HG03025 (cell line): Measurements from ENCODE around the gene SCN1B.
"Not testable (repeated sequence)": the region's sequence is repeated elsewhere in the genome, so short reads cannot be mapped to it uniquely, and the experiment has no call there.

Experiments
- ATAC-seq: cut with Tn5 transposase; IDR thresholded peaks from one replicate; pipeline ENCODE4 v1.9.1; 2021; ENCODE audit warnings: mild to moderate bottlenecking, moderate library complexity; ENCODE audit not compliant: unreplicated experiment, low FRiP score

SCN1B gene

GRCh38 chr19:35034005-35034502 is 3.8 kb downstream of the SCN1B start:
- no peak for ATAC-seq

- ATAC-seq = no peak
These were observed 4.5 kb downstream of the SCN1B start for GRCh38 chr19:35034588-35035382.

GRCh38 chr19:35037716-35038622 is 7.7 kb downstream of the SCN1B start:
- no peak for ATAC-seq

- no peak for ATAC-seq
These were observed 8.6 kb downstream of the SCN1B start for GRCh38 chr19:35038623-35039512.

- ATAC-seq = no peak
These were observed 9.9 kb downstream of the SCN1B start for GRCh38 chr19:35039881-35040825.

GRCh38 chr19:35040826-35041547 is 10.7 kb downstream of the SCN1B start:
- no peak for ATAC-seq

DNA sequence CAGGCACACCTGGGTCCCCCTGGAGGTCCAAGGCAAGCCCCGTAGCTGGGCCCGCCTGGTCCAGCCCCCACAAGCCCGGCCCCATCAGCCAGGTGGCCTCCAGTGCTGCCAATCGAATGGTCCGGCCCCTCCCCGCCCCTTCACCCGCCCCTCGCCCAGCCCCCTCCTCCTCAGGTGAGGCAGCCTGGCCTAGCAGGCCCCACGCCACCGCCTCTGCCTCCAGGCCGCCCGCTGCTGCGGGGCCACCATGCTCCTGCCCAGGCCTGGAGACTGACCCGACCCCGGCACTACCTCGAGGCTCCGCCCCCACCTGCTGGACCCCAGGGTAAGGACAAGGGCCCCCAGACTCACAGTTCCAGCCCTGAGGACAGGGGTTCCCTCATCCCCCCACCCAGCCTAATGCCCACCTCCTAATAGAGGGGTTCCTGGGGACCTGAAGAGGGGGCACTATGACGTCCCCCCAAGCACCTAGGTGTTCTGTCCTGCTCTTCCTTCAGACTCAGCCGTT is 11.3 kb downstream of the SCN1B start, which contains the start of gene HPN:
Gene HPN (plus strand): TSS at position 174 of the 508 bp plus-strand sequence. CDS start 786 bp downstream, outside the sequence.
- no peak for ATAC-seq

- no peak for ATAC-seq
These were observed 11.9 kb downstream of the SCN1B start for GRCh38 chr19:35042056-35042730.

- ATAC-seq = no peak
These were observed 12.8 kb downstream of the SCN1B start for GRCh38 chr19:35042954-35043604.

- ATAC-seq = no peak
These were observed 13.6 kb downstream of the SCN1B start for GRCh38 chr19:35043906-35044305.

DNA sequence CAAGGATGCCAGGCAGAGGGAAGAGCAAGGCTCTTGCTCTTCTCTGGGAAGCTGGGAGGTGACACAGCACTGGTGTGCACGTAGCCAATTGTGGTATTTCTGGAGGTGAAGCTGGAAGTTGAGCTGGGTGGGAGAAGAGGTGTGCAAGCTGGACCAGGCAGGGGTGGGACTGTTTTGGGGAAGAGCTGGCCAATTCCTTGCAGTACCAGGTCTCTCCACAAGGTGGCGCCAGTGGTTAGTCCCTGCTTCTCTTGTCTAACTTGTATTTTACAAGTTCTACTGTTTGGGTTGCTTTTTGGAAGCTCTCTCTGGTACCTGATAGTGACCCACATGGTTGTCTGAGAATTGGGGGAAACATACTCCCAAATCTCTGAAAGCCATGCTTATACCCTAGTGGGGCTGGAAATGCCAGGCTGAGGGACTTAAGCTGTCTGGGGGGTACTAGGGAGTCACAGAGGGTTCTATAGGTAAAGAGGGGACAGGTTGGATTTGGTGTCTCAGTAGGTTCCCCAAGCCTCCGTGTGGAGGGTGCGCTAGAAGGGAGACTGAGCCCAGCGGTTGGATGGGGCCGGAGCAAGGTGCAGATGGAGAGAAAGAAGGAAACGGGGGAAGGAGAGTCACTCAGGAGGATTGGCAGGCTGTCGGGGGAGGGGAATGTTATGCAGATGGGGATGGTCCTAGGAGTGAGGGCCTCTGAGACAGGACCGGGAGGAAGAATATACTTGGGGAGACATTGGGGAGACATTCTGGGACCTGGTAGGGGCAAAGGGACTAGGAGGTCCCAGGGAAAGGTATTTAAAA is 14.2 kb downstream of the SCN1B start:
- ATAC-seq = no peak

DNA sequence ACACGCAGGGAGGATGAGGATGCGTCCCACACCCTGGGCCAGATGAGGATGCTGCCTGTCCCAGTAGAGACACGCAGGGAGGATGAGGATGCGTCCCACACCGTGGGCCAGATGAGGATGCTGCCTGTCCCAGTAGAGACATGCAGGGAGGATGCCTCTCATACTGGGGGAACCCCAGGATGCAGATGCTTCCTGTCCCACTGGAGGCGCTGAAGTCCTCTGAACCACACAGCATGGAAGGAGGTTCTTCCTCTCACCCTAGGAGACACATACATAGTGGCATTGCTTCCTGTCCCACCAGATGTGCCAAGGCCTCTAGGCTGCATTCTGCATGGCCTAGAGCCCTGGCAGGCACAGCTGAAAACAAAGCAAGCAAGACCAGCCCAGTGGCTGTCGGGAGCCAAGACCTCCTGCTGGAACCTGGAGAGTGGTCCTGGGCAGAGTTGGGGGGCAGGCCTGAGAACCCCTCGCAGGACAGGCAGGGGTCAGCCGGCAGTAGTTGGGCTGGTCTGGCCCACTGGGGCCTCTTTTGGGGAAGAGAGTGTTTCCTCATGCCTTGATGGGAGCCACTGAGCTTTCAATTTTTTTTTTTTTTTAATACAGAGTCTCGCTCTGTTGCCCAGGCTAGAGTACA is 15.5 kb downstream of the SCN1B start:
- no peak for ATAC-seq

- no peak for ATAC-seq
These were observed 16.2 kb downstream of the SCN1B start for GRCh38 chr19:35046461-35046860.

- ATAC-seq = no peak
These were observed 18.7 kb downstream of the SCN1B start for GRCh38 chr19:35048911-35049411.

DNA sequence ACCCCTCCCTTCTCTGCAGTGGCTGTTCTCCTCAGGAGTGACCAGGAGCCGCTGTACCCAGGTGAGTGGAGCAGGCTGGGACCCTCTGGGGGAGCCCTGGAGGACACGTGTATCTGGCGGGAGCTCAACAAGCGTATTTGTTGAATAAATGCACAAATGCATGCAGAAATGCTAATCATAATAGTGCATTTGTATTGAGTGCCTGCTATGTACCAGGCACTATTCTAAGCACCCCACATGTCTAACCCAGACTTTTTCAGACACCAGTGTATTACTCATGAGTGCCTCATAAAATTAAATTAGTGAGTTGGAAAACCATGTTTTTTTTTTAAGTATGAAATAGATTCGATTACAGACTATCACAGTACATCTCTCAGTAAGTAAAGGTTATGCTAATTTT is 19.2 kb downstream of the SCN1B start:
- no peak for ATAC-seq

GRCh38 chr19:35050662-35051061 is 20.4 kb downstream of the SCN1B start:
- ATAC-seq = not testable (repeated sequence)
